ENCODE data around the gene NPSR1.
"Not testable (repeated sequence)": the region's sequence is repeated elsewhere in the genome, so short reads cannot be mapped to it uniquely, and the experiment has no call there.

The NPSR1 gene, protein sequence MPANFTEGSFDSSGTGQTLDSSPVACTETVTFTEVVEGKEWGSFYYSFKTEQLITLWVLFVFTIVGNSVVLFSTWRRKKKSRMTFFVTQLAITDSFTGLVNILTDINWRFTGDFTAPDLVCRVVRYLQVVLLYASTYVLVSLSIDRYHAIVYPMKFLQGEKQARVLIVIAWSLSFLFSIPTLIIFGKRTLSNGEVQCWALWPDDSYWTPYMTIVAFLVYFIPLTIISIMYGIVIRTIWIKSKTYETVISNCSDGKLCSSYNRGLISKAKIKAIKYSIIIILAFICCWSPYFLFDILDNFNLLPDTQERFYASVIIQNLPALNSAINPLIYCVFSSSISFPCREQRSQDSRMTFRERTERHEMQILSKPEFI

GRCh38 chr7:34657632-34658268 is at the start of gene NPSR1:
TSS of gene NPSR1 (plus strand) at chr7:34658218. CDS start at chr7:34658413, 195 bp downstream.
- no peak for DNase-seq (ENCODE audit: low spot score)

GRCh38 chr7:34612661-34613060 is 45.4 kb upstream of the NPSR1 start:
- no peak for DNase-seq (ENCODE audit: low spot score)

DNA sequence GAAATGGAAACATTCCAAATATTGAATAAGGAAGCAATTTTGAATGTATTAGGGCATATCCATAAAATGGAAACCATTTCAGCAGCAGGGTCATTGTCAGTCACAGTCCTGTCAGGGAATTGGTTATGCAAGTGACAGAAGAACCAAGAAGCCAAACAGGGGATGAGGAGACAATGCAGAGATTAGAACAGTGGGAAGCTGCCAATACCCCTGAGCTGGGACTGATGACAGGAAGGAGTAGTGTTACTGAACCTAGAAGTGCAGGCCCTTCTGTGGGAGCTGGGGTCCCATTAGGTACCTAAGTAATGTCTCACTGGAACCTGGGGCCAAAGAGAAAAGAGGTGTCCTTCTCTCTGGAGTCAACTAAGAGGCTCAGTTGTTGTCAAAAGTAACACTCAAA is 37.6 kb upstream of the NPSR1 start:
- DNase-seq (ENCODE audit: low spot score): no peak

DNA sequence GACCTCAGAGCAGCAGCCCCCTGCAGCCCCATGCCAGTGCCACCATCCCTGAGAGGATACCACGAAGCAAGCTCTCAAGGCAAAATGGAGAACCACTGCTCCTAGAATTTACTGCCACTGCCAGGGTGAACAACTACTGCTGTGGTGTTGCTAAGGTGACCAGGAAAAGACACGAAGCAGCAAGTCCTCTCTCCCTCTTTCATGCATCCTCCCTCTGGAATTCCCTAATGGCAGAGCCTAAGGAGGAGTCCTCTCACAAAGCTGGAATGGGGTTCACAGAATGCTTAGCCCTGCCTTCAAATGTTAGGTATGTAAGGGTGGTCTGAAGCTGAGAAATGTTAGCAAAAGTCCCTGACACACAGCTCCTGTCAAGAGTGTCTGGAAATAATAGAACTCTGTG is 35.8 kb upstream of the NPSR1 start:
- DNase-seq (ENCODE audit: low spot score): no peak

DNA sequence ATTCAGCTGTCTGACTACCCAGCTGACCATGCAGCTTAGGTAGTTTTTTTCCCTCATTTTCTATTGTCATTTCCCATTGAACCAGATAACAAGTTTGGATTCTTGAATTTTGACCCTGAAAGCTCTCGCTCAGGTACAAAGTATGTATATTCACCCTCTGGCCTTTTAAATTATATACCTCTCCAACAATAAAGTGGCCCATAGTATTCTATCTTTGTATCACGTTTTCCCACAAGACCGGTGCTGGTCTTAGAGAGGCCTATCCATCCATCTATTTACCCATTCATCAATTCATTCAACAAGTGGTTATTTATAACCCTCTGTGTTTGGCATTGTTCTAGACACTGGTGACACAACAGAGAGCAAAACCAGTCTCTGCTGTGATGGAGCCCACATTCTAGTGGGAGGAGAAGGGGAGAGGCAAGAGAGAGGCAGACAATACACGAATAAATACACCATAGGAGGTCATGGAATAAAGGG is 35.2 kb upstream of the NPSR1 start:
- DNase-seq (ENCODE audit: low spot score): no peak

- not testable (repeated sequence) for DNase-seq (ENCODE audit: low spot score)
Measured at GRCh38 chr7:34628618-34629017, 29.4 kb upstream of the NPSR1 start.

DNA sequence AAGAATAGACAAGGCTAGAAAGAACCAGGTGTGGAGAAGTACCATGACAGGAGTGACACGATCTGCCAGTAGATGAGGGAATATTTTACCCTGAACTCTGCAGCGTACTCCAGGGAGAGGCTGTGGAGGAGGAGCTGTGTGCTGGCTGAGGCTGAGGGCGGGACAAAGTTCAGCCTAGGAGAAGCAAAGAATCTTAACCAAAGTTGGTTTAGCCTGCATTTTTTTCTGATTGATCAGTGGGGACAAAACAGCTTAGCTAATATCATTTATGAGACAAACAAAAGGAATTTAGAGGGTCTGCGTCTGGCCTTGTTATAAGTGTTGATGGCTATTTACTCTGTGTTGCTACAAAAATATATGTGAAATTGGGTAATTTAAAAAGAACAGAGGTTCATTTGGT is 5.2 kb upstream of the NPSR1 start:
- DNase-seq (ENCODE audit: low spot score): no peak

- no peak for DNase-seq (ENCODE audit: low spot score)
Measured at GRCh38 chr7:34653787-34654186, 4.2 kb upstream of the NPSR1 start.

DNA sequence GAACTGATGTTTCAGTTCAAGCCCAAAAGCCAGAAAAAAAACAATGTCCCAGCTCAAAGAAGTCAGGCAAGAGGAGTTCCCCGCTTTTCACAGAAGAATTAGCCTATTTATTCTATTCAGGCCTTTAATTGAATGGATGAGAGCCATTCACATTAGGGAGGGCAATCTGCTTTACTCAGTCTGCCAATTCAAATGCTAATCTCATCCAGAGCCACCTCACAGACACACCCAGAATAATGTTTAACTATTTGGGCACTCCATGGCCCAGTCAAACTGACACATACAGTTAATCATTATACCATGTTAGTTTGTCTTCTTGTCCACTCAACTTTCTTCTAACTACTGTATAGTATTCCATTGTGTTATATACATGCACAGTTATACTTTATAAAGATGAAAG is 2.6 kb upstream of the NPSR1 start:
- DNase-seq (ENCODE audit: low spot score): no peak

DNA sequence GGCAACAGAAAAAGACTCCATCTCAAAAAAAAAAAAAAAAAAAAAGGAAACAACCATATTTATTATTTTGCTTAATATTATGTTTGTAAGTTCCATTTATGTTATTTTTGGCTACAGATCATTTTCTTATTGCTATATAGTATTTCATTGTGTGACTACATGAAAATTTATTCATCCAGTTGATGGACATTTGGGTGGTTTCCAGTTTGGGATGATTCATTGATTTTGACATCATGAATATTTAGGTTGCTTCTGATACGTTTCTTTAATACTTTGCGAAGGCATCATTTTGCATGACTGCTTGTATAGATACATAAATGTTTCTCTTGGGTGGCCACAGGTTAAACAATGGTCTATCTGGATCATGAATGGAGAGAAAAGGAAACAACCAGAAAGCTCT is 2.0 kb upstream of the NPSR1 start:
- no peak for DNase-seq (ENCODE audit: low spot score)

GRCh38 chr7:34659472-34660075 is 1.6 kb downstream of the NPSR1 start:
- no peak for DNase-seq (ENCODE audit: low spot score)

GRCh38 chr7:34662058-34662708 is 4.2 kb downstream of the NPSR1 start:
- DNase-seq (ENCODE audit: low spot score): no peak

DNA sequence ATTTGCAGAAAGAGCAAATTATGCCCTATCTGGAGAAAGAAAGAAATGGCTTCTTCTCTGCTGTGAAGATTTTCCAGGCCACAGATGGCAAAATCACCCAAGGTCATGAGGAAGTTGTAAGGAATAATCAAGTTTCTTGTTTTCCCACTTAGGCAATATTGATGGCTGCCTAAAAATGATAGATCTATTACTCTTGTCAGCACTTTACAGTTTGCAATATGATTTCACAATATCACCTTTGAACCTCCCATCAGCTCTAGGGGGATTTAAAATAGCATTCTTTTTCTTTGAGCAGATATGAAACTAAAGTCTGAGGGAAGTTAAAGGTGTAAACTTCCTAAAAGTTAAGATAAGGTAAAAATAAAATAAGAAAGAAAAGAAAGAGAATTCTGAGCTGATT is 6.7 kb downstream of the NPSR1 start:
- DNase-seq (ENCODE audit: low spot score): no peak

DNA sequence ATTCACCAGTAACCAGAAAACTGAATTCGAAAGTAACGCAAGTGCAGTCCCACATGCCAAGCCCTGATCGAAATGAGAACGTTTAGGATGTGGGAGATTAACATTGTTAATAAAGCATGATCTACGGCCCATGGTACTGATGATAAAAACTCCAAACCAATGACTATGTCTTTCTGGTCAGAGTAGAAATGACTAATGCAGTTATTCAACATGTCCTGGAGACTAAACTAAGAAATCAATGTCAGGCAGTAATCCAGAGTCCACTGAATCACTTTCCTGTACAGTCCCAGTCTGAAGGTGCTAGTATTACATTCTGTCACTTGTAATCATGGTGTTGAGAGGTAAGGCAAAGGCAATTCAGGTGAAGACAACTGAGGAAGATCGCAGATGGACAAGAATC is 14.4 kb downstream of the NPSR1 start:
- DNase-seq (ENCODE audit: low spot score): no peak

GRCh38 chr7:34673066-34673465 is 15.0 kb downstream of the NPSR1 start:
- no peak for DNase-seq (ENCODE audit: low spot score)

DNA sequence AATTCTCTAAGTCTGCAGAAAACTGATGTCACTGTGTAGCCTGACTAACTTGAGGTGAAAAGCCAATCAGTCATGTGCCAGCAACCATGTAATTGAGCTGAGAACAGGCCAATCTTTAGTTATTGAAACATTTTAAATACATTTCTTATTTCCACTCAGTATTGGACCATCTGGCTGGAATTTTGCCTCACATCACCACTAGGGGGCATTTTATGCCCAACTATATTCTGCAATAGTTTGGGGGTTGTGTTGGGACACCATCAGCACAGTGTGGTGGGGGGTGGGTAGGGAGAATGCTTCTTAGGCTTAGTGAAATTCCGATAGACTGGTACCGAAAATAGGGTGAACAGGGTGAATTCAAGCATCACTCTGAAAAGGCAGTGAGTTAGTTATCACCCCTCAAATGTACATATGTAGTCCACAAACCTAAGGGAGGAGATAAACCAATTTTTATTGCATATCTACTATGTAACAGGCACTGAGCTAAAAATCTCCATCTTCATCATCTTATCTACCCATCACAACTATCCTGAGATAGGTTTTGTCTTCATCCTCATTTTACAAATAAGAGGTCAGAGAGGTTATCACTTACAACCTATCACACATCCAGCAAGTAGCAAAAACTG is 17.8 kb downstream of the NPSR1 start:
- DNase-seq (ENCODE audit: low spot score): peak; percentile 48

- DNase-seq (ENCODE audit: low spot score): no peak
Measured at GRCh38 chr7:34677491-34677890, 19.5 kb downstream of the NPSR1 start.

DNA sequence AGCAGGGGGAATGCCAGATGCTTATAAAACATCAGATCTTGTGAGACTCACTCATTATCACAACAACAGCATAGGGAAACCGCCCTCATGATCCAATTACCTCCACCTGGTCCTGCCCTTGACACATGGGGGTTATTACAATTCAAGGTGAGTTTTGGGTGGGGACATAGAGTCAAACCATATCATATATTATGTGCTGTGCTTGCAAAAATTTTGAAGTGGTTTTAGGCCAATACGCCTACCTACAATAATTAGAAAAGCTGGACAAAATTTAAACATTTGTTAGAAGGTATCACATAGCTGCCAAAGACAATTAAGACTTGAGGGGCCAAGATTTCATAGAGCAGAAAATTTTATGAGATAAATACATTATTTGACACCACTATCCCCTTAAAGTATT is 29.5 kb downstream of the NPSR1 start:
- DNase-seq (ENCODE audit: low spot score): no peak

DNA sequence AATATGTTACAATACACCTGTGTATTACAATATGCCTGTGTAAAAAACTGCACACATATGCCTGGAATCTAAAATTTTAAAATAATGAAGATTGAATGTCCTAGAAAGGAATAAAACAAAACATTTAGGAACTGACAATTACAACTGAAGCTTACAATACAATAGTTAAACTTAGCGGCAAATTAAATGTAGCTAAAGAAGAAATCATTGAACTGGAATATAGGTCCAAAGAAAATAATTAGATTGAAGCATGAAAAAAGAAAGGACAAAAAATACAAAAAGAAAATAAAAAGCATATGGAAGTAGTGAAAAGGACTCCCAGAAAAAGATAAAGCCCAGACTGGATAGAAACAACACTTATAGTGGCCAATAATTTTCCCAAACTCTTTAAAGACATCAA is 38.4 kb downstream of the NPSR1 start:
- DNase-seq (ENCODE audit: low spot score): no peak

DNA sequence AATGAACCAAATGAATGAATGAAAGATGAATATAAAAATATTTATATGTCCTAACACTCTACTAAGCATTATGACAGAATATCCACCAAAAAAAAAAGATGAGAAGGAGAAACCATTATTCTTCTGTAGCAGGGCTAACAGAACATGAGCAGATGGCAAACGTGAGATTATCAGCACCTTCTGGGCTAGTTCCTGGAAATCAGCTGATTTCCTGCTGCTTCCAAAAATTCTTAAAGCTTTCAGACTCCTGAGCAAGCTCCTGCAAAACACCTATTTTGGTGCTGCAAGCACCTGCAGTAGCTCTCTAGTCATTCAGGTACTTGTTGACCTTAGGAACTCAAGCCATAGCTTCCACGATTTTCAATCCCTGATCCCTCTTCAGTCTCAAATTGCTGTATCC is 51.8 kb downstream of the NPSR1 start:
- DNase-seq (ENCODE audit: low spot score): no peak

GRCh38 chr7:34718867-34719266 is 60.8 kb downstream of the NPSR1 start:
- no peak for DNase-seq (ENCODE audit: low spot score)

DNA sequence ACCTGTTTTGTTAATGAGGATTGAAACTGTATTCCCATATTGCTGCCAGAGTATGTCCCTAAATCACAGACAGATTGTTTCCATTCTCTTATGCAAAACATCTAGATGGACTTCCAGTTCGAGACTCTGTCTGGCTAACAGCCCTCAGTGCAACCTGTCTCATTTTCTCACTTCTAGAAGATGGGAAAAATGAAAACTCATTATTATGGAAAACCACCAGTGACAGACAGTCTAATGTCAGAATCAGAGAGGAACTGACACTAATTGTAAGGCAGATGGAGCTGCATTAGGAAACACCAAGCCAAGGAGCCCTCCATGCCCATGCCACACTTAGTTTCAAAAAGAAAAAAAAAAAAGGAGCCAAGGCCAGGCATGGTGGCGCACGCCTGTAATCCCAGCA is 61.6 kb downstream of the NPSR1 start:
- DNase-seq (ENCODE audit: low spot score): no peak

Measured in COLO829 (cell line).